Uterus (tissue), 4 donors: ENCODE measurements around the gene ADGRD1. TPM values are rescaled to one million over a fixed set of nuclear protein-coding genes. Genes with fewer than 3 reads are reported as not detected.

Source experiments
- DNase-seq, 2 donors: peaks; one replicate each; pipeline ENCODE4 v3.0.0-alpha.2; 2019 to 2020
- H3K27ac ChIP-seq, 2 donors: fragments of 200-600 bp; sonication (generic); 1 replicate in 1 of 2; 2 replicates in 1 of 2; pipeline ENCODE4 v1.5.1; 2016 to 2018
- H3K27me3 ChIP-seq, 2 donors: fragments of 200-600 bp; sonication (generic); one replicate each; pipeline ENCODE4 v1.5.1; 2018 to 2019; ENCODE audit warnings: control low read depth in 1 of 2
- H3K36me3 ChIP-seq, 2 donors: fragments of 200-600 bp; sonication (generic); one replicate each; pipeline ENCODE4 v1.5.1; 2019; ENCODE audit warnings: control low read depth in 1 of 2
- H3K4me1 ChIP-seq, 2 donors: fragments of 200-600 bp; sonication (generic); one replicate each; pipeline ENCODE4 v1.5.1; 2018 to 2019; ENCODE audit warnings: control low read depth in 1 of 2
- H3K4me3 ChIP-seq, 2 donors: fragments of 200-600 bp; sonication (generic); 1 replicate in 1 of 2; 2 replicates in 1 of 2; pipeline ENCODE4 v1.5.1; 2018 to 2019; ENCODE audit warnings: mild to moderate bottlenecking in 1 of 2
- H3K9me3 ChIP-seq, 2 donors: fragments of 200-600 bp; sonication (generic); one replicate each; pipeline ENCODE4 v1.5.1; 2019; ENCODE audit warnings: control low read depth in 1 of 2
- CTCF ChIP-seq, 4 experiments: fragments of 200-600 bp in 2 of 4; fragments of 450-650 bp in 2 of 4; sonication (generic) in 2 of 4; IDR thresholded peaks; one replicate each; pipeline ENCODE4 v1.5.1; 2016 to 2019; ENCODE audit warnings: antibody characterized with exemption in 4 of 4, mild to moderate bottlenecking in 2 of 4, moderate library complexity in 1 of 4
- POLR2A ChIP-seq, 2 donors: fragments of 450-650 bp; IDR thresholded peaks; one replicate each; pipeline ENCODE4 v1.6.1; 2016; ENCODE audit warnings: antibody characterized with exemption in 2 of 2, mild to moderate bottlenecking in 1 of 2, moderate library complexity in 1 of 2
- intact Hi-C: fragments of 100-400 bp; cut with DNase I; formaldehyde crosslinking; loops from one replicate; pipeline ENCODE4 v1.15.1; 2023; ENCODE audit warnings: low total_unique reads
- total RNA-seq, 4 donors: library from RNA; depleted of rRNA in 3 of 4; stranded (reverse); fragments of >200 nt in 3 of 4; gene quantifications; one replicate each; pipeline versions ENCODE4 v1.1.0 to v1.2.4, GENCODE V29; 2014 to 2023
- donor health status: DM: yes; HTN: yes; CAD: no.

ADGRD1 gene
- total RNA-seq, 4 donors from 2014 or later, result 13.5 to 89.9 (median 33.7) TPM

GRCh38 chr12:131152587-131152986 is 198.9 kb downstream of the ADGRD1 start:
- no peak for DNase-seq
- Histone ChIP-seq H3K36me3 (no peaks in the 10 kb centered on the region), H3K4me1 (no peaks in the 10 kb centered on the region), H3K4me3 (no peak overlapping the region), H3K9me3 (no peaks in the 10 kb centered on the region), H3K27me3 (no peaks in the 10 kb centered on the region), H3K27ac (no peak overlapping the region)
- TF ChIP-seq POLR2A (IDR thresholded peaks at IDR 0.05), result no peak
- TF ChIP-seq CTCF (IDR thresholded peaks at IDR 0.05), result no peak
- intact Hi-C loops, result no loop called here

DNA sequence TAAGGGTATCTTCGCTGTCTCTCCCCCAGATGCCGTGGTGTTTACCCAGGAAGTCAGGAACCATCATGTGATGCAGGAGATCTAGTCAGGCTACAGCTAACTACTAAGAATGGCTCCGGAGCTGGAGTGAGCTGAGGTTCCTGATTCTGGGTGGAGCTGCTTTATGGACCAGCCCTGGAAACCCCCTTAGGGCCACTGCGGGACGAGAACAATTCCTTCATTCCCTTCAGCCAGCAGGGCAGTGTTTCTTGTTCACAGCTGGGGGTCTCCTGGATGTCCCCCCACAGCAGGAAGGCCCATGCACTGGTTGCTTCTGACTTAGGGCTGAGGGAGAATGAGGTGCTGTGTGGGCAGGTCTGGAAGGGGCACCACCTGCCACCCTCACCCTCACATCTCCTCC is 199.3 kb downstream of the ADGRD1 start:
- H3K27ac ChIP-seq, result no peak overlapping the region
- H3K36me3 ChIP-seq, result no peaks in the 10 kb centered on the region
- DNase-seq, result no peak
- intact Hi-C loops, result no loop called here
- H3K4me3 ChIP-seq, result no peak overlapping the region
- TF ChIP-seq CTCF (IDR thresholded peaks at IDR 0.05) (no peak), POLR2A (IDR thresholded peaks at IDR 0.05) (no peak)
- no peaks in the 10 kb centered on the region for H3K27me3 ChIP-seq
- H3K4me1 ChIP-seq, result no peaks in the 10 kb centered on the region
- H3K9me3 ChIP-seq, result no peaks in the 10 kb centered on the region

GRCh38 chr12:131153956-131154355 is 200.2 kb downstream of the ADGRD1 start:
- H3K27me3 ChIP-seq, result no peaks in the 10 kb centered on the region
- no peak overlapping the region for H3K27ac ChIP-seq
- no peaks in the 10 kb centered on the region for H3K36me3 ChIP-seq
- H3K9me3 ChIP-seq, result no peaks in the 10 kb centered on the region
- no peak for DNase-seq
- intact Hi-C loops, result no loop called here
- H3K4me3 ChIP-seq, result no peak overlapping the region
- TF ChIP-seq CTCF (IDR thresholded peaks at IDR 0.05) (no peak), POLR2A (IDR thresholded peaks at IDR 0.05) (no peak)
- no peaks in the 10 kb centered on the region for H3K4me1 ChIP-seq

- Histone ChIP-seq H3K4me3 (no peak overlapping the region), H3K27me3 (no peaks in the 10 kb centered on the region), H3K36me3 (no peaks in the 10 kb centered on the region), H3K4me1 (no peaks in the 10 kb centered on the region), H3K9me3 (no peaks in the 10 kb centered on the region), H3K27ac (no peak overlapping the region)
- intact Hi-C loops, result no loop called here
- no peak for TF ChIP-seq CTCF (IDR thresholded peaks at IDR 0.05)
- TF ChIP-seq POLR2A (IDR thresholded peaks at IDR 0.05), result no peak
- no peak for DNase-seq
Measured at GRCh38 chr12:131155131-131155530, 201.4 kb downstream of the ADGRD1 start.

DNA sequence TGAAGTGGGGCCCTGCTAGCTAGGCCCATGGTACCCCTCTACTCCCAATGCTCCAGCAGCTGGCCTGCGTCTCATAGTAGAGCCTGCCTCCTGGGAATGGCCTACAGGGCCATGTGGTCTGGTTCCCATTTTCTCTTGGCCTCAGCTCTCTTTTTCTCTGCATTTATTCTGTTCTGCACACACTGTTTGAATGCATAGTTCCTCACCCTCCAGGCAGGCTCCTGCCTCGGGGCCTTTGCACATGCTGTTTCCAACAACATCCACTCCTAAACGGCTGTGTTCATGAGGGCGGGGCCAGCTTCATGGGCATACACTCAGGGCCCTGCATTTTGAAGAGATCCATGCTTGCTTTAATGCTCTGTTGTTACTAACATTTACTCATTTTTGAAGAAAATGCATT is 204.0 kb downstream of the ADGRD1 start:
- Histone ChIP-seq H3K4me3 (no peak overlapping the region), H3K9me3 (no peaks in the 10 kb centered on the region), H3K27ac (no peak overlapping the region), H3K27me3 (no peaks in the 10 kb centered on the region), H3K4me1 (no peaks in the 10 kb centered on the region), H3K36me3 (no peaks in the 10 kb centered on the region)
- intact Hi-C loops, result no loop called here
- TF ChIP-seq CTCF (IDR thresholded peaks at IDR 0.05) (no peak), POLR2A (IDR thresholded peaks at IDR 0.05) (no peak)
- no peak for DNase-seq
